Stimulated activated CD4-positive, alpha-beta T cell treated with anti-CD3 and anti-CD28 coated beads, Interleukin-2, amount 100 ng/mL, for 24 hours (primary cell): ENCODE data around the gene HS3ST3A1.

Experiments
- DNase-seq, 2 donors: peaks; one replicate each; pipeline ENCODE4 v3.0.0-alpha.2; 2020

Gene HS3ST3A1

DNA sequence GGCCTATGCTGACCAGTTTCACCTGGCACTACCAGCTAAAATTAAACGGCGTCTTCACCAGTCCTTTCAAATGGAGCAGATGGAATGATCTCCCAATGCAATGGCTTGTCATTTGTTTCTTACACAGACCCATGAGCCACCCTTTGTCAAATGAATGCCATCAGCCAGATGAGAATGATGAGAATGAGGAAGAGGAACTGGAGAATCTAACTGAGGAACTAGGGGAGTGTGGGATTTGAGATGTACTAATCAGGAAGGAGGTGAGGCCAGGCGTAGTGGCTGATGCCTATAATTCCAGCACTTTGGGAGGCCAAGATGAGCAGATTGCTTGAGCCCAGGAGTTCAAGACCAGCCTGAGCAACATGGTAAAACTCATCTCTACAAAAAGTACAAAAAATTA lies 116.4 kb downstream of the HS3ST3A1 start:
- no peak for DNase-seq

DNA sequence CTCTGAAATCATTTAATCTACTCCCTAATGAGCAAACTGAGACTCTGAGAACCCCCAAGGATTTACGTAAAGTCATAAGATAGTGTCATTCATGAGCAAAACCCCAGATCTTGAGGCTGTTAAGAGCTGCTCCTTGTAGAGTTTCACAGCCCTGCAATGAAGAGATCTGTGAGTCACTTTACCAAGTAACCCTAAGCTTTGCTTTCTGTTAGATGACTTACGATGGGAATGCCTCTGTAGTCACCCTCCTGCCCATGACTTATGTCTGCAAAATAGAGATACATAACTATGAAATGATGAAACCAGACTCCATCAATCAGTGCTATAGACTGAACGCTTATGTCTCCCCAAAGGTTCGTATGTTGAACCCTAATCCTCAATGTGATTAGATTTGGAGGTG lies 117.7 kb downstream of the HS3ST3A1 start:
- no peak for DNase-seq

DNA sequence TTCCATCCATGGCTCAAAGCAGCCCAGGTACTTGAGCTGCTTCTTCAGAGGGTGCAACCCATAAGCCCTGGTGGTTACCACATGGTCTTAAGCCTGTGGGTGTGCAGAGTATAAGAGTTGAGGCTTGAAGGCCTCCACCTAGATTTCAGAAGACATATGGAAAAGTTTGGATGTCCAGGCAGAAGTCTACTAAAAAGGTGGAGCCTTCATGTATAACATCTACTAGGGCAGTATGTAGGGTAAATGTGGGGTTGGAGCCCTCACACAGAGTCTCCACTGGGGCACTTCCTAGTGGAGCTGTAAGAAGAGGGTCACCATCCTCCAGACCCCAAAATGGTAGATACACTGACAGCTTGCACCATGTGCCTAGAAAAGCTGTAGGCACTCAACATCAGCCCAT lies 120.9 kb downstream of the HS3ST3A1 start:
- DNase-seq: no peak

DNA sequence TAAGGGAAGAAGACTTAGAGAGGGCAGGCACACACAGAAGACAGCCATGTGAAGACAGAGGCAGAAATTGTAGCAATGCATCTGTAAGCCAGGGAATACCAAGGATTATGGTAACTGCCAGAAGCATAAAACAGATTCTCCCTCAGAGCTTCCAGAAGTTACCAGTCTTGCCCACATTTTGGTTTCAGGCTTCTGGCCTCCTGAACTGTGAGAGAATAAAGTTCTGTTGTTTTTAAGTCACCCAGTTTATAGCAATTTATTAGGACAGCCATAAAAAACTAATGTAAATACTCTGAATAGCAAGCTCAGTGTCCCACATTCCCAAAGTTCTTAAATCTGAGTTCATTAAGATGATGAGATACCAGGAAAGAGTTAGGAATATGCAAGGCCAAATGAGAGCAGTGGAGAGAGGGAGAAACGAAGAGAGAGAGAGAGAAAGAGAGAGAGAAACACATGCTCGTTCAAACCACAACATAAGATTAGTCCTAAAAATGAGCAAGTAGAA lies 123.4 kb downstream of the HS3ST3A1 start:
- no peak for DNase-seq

DNA sequence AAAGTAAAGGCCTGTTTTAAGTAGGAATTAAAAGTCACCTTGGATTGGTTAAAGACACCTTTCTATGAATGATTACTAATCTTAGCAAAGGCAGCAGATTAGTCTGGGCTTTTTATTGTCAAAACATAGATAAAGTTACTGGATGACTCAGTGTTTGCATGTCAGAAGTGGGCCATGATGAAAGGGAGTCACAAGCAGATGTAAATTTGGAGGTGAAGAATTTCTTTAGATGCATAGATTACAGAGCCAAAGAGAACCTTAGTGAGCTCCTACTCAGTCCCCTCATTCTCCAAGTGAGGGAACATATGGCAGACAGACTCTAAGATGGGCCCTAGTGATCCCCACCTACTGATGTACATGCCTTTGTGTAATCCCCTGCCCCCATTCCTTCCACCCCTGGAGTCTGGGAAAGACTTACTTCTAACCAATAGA lies 124.5 kb downstream of the HS3ST3A1 start:
- no peak for DNase-seq

DNA sequence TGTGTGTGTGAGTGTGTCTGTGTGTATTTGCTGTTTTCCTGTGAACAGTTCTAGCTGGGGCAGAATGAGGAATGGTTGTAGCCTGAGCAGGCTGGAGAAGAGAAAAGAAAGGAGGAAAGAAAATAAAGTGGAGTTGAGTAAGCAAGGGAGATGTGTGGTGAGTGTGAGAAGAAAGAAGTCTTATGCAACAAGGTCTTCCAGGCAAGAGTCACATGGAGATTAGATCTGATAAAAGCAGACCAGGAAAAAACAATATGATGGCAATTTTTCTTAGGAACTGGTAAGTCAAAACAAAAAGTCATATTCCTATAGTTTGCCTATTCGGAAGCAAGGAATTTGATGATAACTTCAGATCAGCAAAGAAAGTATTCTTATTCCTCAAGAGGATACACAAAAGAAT lies 125.0 kb downstream of the HS3ST3A1 start:
- DNase-seq: no peak

DNA sequence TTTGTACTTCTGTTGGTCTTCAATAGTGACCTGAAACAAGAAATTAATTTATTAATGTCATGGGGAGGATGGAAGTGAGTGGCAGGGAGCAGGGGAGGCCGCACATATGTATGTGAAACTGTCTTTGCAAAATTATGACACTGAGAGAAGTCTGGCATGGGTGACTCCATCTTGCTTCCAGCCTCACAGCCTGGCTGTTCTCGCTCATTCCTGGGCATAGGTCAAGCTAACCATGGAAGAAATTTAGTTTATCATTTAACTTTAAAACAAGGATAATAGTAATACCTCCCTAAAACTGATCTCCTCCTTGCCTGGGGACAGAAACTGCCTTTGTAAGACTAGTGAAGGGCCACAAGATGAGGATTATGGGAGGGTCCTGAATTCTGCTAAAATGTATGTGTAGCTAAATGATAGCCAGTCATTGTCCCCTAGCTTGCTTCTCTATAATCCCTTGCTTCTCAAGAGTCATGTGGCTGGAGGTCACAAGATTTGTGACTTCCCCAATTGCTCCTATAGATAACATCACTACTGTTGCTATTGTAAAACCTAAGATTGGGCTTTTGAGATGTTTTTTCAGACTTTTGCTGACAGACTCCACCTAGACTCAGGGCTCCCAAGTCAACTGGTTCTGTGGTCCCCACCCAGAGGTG lies 126.0 kb downstream of the HS3ST3A1 start:
- DNase-seq: no peak

DNA sequence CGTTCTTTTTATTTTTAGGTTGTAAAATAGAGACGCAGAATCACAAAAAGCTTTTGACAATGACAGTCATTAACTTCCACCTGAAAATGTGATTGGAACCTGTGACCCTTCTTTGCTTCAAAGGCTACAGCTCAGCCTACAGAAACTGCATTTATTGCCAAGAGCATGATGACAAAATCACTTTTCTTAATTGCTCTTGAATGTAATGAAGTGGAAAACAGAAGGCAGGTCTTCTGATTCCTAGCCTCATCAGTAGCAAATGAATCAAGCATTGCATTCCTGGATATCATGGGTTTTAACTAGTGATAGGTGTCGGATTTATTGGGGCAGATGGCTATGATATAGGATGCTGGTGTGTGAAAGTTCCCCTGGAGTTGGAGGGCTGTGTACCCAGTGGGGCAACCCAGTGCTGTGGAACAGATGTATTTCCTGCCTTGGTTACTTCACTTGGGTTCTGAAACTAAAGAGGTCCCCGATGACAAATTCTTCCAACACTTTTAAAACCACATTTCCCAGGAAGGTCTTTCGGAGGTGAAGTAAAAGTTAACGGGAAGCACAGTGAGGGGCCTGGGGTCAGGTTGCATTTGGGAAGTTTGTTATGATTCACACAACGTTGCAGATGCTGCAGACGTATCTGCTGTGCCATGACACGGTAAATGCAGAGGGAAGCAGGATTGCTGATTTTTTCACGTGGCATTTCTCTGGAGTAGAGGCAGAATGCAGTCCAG lies 127.5 kb downstream of the HS3ST3A1 start:
- DNase-seq: no peak

DNA sequence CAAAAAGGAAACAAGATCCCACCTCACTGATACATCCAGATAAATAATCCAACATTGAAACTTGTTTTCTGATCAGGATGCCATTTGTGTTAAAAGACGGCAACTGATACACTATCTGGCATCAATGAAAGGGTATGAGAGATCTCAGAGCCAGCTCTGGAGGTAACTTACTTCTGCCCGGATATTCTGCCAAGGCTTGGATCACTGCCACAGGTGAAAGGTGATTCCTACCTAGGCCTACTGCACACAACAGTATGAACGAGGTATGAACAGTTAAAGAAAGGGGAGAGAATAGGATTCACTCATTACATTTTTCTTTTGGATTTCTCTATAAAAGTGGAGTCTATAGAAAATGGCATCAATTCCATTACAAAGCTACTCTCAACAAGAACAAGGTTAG lies 136.1 kb downstream of the HS3ST3A1 start:
- no peak for DNase-seq

DNA sequence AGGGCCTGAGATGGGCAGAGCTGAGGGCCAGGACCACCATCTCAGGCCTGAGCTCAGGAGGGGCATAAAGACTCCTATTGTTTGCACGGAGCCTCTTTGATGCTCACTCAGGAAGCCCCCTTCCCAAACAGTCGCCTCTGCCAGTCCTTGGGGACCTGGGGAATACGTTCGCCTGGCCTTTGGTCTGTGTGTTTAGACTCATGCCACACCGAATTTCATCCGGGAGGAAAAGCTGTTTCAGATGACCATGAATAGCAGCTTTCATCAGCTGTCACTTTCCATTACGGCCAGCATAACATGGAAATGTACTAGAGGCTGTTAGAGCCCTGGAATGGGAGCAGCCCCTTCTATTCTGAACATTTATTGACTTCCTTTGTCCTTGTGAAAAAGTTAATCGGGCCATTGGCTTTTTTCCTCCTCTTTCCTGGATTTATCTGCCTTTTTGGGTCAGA lies 139.0 kb downstream of the HS3ST3A1 start:
- DNase-seq: no peak

DNA sequence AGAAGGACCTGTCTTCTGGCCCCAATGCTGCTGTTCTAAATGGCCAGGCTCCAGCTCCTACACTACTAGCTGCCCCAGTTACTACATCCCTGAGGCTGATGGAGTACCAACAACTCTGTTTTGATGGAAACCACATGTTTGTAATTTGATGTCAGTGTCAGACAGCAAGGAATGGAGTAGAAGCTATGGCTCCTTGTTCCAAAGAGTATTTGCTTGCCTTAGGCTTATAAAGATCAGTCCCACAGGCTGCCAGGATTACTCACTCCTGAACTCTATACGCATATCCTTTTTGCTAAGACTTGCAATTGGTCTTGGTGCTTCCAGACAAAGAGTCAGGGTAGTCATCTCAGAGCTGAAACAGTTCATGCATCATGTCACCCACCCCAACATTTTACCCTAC lies 139.6 kb downstream of the HS3ST3A1 start:
- no peak for DNase-seq

DNA sequence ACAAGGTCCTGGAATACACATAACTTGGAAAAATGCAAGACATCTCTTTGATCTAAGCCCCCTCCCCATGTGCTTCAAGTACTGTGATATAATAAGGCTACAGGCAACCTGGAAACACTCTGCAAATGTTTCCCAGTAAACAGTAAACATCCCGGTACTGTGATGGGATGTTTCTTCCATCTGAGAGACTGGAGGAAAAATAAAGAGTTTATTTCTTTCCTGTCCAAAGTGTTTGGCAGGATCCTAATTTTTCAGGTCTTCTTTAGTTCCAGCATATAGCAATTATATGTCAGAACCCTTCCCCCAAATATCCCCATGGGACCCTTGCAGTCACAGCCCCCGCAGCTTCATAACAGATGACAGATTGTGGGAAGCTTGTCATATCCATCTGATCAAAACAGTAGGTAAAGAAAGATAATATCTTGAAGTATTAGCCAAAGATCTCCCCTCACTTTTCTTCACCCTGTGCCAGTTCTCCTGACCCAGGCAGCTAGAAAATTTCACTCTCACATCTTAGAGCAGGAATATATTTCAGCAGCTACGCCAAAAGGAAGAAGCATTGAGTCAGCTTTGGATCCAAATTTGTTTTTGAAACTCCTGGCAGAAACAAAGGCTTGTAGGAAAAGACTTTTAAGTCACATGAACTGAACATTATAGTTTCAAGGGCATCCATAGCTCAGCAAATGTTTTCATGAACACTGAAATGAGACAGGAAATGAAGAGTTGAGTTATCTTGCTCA lies 141.3 kb downstream of the HS3ST3A1 start:
- no peak for DNase-seq

DNA sequence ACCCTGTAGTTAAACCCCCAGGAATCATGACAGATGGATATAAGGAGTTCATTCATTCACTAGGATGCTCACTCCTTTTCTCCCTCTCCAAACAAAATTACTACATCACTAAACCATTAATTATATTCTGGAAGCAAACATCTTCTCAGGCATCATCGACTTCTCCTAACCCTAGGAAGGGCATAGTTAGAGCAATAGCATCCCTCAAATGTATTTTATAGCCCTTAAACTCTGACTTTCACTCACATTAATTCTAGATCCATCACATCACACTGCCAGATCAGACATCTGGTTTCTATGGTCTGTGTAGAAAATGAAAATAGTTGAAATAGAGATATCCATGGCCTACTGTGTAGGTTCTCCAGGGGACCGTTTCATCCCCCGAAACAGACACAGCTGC lies 143.9 kb downstream of the HS3ST3A1 start:
- DNase-seq: no peak
